ENCODE measurements around the gene PARD6A. TPM values are rescaled to one million over a fixed set of nuclear protein-coding genes. Genes with fewer than 3 reads are reported as not detected.
"Not testable (repeated sequence)": the region's sequence is repeated elsewhere in the genome, so short reads cannot be mapped to it uniquely, and the experiment has no call there.

Gene PARD6A
- total RNA-seq, 1 donor, result 1.4 TPM

DNA sequence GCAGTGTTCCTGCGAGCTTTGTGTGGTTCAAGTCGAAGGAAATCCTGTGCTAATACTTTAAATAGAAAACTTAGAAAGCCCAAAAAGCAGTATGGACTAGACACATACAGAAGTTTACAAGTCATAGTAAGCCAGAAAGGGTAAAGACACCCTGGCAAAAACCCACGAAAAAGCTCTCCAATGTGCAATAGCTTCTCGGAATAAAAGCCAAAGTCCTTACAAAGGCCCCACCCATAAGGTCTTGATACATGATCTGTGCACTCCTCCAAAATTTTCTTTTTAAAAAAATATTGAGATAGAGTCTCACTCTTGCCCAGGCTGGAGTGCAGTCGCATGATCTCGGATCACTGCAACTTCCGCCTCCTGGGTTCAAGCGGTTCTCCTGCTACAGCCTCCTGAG lies 16.2 kb downstream of the PARD6A start:
- no peak overlapping the region for H3K4me3 ChIP-seq (ENCODE audit: low read depth, low read length)
- DNase-seq (ENCODE audit: low read depth), result no peak
- TF ChIP-seq, protein P1, sequence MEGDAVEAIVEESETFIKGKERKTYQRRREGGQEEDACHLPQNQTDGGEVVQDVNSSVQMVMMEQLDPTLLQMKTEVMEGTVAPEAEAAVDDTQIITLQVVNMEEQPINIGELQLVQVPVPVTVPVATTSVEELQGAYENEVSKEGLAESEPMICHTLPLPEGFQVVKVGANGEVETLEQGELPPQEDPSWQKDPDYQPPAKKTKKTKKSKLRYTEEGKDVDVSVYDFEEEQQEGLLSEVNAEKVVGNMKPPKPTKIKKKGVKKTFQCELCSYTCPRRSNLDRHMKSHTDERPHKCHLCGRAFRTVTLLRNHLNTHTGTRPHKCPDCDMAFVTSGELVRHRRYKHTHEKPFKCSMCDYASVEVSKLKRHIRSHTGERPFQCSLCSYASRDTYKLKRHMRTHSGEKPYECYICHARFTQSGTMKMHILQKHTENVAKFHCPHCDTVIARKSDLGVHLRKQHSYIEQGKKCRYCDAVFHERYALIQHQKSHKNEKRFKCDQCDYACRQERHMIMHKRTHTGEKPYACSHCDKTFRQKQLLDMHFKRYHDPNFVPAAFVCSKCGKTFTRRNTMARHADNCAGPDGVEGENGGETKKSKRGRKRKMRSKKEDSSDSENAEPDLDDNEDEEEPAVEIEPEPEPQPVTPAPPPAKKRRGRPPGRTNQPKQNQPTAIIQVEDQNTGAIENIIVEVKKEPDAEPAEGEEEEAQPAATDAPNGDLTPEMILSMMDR (IDR thresholded peaks at IDR 0.05; ENCODE audit: insufficient read depth, low read length), result no peak

- H3K4me3 ChIP-seq (ENCODE audit: low read depth, low read length), result no peak overlapping the region
- TF ChIP-seq, protein P1 (IDR thresholded peaks at IDR 0.05; ENCODE audit: insufficient read depth, low read length), result no peak
- no peak for DNase-seq (ENCODE audit: low read depth)
These were observed 17.0 kb downstream of the PARD6A start for GRCh38 chr16:67677712-67678111.

DNA sequence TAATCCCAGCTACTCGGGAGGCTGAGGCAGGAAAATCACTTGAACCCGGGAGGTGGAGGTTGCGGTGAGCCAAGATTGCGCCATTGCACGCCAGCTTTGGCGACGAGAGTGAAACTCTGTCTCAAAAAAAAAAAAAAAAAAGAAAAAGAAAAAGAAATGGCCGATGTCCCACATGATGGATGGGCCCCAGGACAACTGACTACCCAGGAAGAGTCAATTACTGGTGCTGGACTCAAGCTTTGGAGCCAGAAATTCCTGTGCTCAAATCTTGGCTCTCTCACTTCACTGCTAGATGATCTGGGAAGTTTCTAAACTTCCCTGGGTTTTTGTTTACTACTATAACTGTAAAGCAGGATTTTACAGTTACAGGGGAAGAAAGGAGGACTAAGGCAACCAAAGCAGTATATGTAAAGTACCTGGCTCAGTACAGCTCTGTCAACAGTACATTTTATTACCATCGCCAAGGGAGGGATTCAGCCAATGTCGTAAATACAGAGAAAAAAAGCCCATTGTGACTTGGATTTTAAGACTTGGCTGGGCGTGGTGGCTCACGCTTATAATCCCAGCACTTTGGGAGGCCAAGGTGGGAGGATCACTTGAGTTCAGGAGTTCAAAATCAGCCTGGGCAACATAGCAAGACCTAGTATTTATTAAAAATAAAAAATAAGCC lies 17.7 kb downstream of the PARD6A start:
- no peak overlapping the region for H3K4me3 ChIP-seq (ENCODE audit: low read depth, low read length)
- TF ChIP-seq, protein P1 (IDR thresholded peaks at IDR 0.05; ENCODE audit: insufficient read depth, low read length), result no peak
- no peak for DNase-seq (ENCODE audit: low read depth)

DNA sequence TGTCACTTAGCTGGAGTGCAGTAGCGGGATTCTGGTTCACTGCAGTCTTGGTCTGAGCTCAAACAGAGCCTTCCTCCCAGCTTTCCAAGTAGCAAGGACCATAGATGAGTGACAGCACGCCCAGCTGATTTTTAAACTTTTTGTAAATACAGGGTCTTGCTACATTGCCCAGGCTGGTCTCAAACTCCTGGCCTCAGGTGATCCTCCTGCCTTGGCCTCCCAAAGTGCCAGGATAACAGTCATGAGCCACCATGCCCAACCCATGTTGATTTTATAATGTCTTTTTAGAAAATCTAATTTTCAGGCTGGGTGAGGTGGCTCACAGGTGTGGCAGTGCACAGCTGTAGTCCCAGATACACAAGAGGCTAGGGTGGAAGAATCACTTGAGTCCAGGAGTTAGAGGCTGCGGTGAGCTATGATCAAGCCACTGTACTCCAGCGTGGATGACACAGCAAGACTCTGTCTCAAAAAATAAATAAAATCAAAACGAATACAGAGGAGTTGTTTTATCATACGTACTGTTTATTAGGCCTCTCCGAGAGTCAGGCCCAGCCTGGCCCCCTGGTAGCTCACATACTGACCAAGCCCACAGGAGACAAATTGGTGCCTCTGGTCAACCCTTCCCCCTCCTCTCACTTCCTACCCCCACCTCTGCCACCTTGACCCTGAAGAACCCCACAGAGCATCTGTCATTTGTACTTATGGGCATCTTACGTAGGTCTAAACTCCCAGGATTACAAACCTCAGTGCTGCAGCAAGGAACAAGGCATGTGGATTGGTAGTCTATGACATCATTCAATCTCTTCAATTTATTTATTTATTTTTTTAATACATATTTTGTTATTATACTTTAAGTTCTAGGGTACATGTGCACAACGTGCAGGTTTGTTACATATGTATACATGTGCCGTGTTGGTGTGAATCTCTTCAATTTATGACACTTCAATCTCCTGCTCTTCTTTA lies 19.5 kb downstream of the PARD6A start:
- no peak for DNase-seq (ENCODE audit: low read depth)
- no peak overlapping the region for H3K4me3 ChIP-seq (ENCODE audit: low read depth, low read length)
- TF ChIP-seq, protein P1 (IDR thresholded peaks at IDR 0.05; ENCODE audit: insufficient read depth, low read length), result no peak

- DNase-seq (ENCODE audit: low read depth), result no peak
- no peak overlapping the region for H3K4me3 ChIP-seq (ENCODE audit: low read depth, low read length)
- TF ChIP-seq, protein P1 (IDR thresholded peaks at IDR 0.05; ENCODE audit: insufficient read depth, low read length), result no peak
These were observed 23.0 kb downstream of the PARD6A start for GRCh38 chr16:67683767-67684166.

DNA sequence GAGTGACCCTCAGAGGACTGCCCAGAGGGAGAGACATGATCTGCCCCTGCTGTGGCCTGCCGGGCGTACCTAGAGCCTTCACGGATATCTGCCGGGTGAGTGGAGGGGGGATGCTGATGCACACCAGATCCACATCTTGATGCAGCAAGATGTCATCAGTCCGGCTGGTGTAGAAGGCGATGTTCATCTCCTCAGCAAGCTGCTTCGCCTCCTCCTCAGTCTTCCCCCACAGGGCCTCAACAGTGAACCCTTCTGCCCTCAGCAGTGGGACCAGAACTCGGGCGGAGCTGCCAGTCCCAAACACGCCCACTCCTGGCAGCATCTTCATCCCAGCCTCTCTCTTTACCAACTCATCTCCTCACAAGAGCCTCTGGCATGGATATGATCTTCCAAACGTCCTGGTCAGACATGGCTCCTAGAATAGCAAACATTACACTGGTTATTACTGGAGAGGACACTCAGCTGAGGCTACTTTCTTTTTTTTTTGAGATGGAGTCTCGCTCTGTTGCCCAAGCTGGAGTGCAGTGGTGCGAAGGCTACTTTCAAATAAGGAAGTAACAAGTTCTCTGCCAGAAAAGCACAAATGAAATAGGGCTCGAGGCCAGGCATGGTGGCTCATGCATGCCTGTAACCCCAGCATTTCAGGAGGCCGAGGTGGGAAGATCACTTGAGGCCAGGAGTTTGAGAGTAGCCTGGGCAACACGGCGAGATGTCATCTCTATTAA lies 24.8 kb downstream of the PARD6A start:
- no peak for DNase-seq (ENCODE audit: low read depth)
- TF ChIP-seq, protein P1 (IDR thresholded peaks at IDR 0.05; ENCODE audit: insufficient read depth, low read length), result no peak
- no peak overlapping the region for H3K4me3 ChIP-seq (ENCODE audit: low read depth, low read length)

DNA sequence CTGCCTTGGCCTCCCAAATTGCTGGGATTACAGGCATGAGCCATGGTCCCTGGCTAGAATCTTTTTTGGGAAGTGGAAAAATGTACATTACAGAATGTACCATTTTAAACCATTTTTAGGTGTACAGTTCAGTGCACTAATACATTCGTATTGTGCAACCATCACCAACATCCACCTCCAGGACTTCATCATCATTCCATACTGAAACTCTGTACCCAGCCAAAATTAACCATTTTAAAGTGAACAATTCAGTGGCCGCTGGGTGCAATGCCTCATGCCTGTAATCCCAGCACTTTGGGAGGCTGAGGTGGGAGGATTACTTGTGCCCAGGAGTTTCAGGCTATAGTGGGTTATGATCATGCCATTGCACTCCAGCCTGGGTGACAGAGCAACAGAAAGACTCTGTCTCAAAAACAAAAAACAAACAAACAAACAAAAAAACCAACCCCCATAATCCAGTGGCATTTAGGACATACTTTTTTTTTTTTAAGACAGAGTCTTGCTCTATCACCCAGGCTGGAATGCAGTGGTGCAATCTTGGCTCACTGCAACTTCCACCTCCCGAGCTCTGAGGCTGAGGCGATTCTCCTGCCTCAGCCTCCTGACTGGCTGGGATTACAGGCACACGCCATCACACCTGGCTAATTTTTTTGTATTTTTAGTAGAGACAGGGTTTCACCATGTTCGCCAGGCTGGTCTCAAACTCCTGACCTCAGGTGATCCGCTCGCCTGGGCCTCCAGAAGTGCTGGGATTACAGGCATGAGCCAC lies 32.9 kb downstream of the PARD6A start:
- DNase-seq (ENCODE audit: low read depth); H3K4me3 ChIP-seq (ENCODE audit: low read depth, low read length): not testable (repeated sequence)

All from fibroblast of the aortic adventitia (primary cell).